ENCODE results near the gene ZNF423. TPM values are rescaled to one million over a fixed set of nuclear protein-coding genes. Genes with fewer than 3 reads are reported as not detected.

ZNF423 gene
- total RNA-seq, 1 experiment from 2014 or later = 0.20 TPM

GRCh38 chr16:49780433-49780832 is 75.5 kb downstream of the ZNF423 start:
- H3K27me3 ChIP-seq (replicated peaks; ENCODE audit: control insufficient read depth, insufficient read depth, low read length) = peaks cover 1% of the 10 kb centered on the region; the same call in 1 of the 2 replicates
- H3K27me3 Mint-ChIP-seq (ENCODE audit: insufficient read depth, unreplicated experiment) = peaks cover 18% of the 10 kb centered on the region
- H3K36me3 Mint-ChIP-seq (ENCODE audit: insufficient read depth, unreplicated experiment) = no peaks in the 10 kb centered on the region
- TF ChIP-seq CTCF (IDR thresholded peaks at IDR 0.05; ENCODE audit: insufficient read depth in 1 of 2, low read depth in 1 of 2, low read length in 1 of 2, severe bottlenecking in 1 of 2, unreplicated experiment in 1 of 2) = no peak
- no peak overlapping the region for H3K4me3 ChIP-seq (ENCODE audit: low read depth, low read length)
- no peak overlapping the region for H3K4me3 Mint-ChIP-seq (ENCODE audit: unreplicated experiment)
- H3K9me3 ChIP-seq = 0 out of 2 replicates have a peak, but pooled peaks cover 3% of the 10 kb centered on the region
- no peaks in the 10 kb centered on the region for H3K4me1 Mint-ChIP-seq (ENCODE audit: low read depth, unreplicated experiment)
- H3K27ac Mint-ChIP-seq (ENCODE audit: unreplicated experiment) = no peak overlapping the region
- intact Hi-C loops (cut with micrococcal nuclease; ENCODE audit: unreplicated experiment) = no loop called here
- H3K4me1 ChIP-seq = no peaks in the 10 kb centered on the region
- H3K9me3 Mint-ChIP-seq (ENCODE audit: unreplicated experiment) = no peaks in the 10 kb centered on the region
- ChIA-PET POLR2A (no interaction called here), CTCF (no interaction called here)
- DNase-seq = no peak
- H3K36me3 ChIP-seq (ENCODE audit: control insufficient read depth, insufficient read depth, low read length) = no peaks in the 10 kb centered on the region
- BruUV-seq (replicated peaks) = no TSS peak

GRCh38 chr16:49779979-49780378 is 75.9 kb downstream of the ZNF423 start:
- CTCF ChIA-PET = no interaction called here
- BruUV-seq (replicated peaks) = no TSS peak
- no peak for TF ChIP-seq CTCF (IDR thresholded peaks at IDR 0.05; ENCODE audit: insufficient read depth in 1 of 2, low read depth in 1 of 2, low read length in 1 of 2, severe bottlenecking in 1 of 2, unreplicated experiment in 1 of 2)
- no peaks in the 10 kb centered on the region for H3K4me1 ChIP-seq
- H3K4me3 Mint-ChIP-seq (ENCODE audit: unreplicated experiment) = no peak overlapping the region
- no peaks in the 10 kb centered on the region for H3K9me3 Mint-ChIP-seq (ENCODE audit: unreplicated experiment)
- H3K27me3 Mint-ChIP-seq (ENCODE audit: insufficient read depth, unreplicated experiment) = peaks cover 18% of the 10 kb centered on the region
- no peaks in the 10 kb centered on the region for H3K36me3 Mint-ChIP-seq (ENCODE audit: insufficient read depth, unreplicated experiment)
- no peaks in the 10 kb centered on the region for H3K36me3 ChIP-seq (ENCODE audit: control insufficient read depth, insufficient read depth, low read length)
- no peaks in the 10 kb centered on the region for H3K4me1 Mint-ChIP-seq (ENCODE audit: low read depth, unreplicated experiment)
- no peak overlapping the region for H3K27ac Mint-ChIP-seq (ENCODE audit: unreplicated experiment)
- 0 out of 2 replicates have a peak, but pooled peaks cover 3% of the 10 kb centered on the region for H3K9me3 ChIP-seq
- peaks cover 1% of the 10 kb centered on the region; the same call in 1 of the 2 replicates for H3K27me3 ChIP-seq (replicated peaks; ENCODE audit: control insufficient read depth, insufficient read depth, low read length)
- intact Hi-C loops (cut with micrococcal nuclease; ENCODE audit: unreplicated experiment) = no loop called here
- POLR2A ChIA-PET = no interaction called here
- DNase-seq = no peak
- no peak overlapping the region for H3K4me3 ChIP-seq (ENCODE audit: low read depth, low read length)

GRCh38 chr16:49778202-49778930 is 77.5 kb downstream of the ZNF423 start:
- Mint-ChIP-seq H3K9me3 (ENCODE audit: unreplicated experiment) (no peaks in the 10 kb centered on the region), H3K27me3 (ENCODE audit: insufficient read depth, unreplicated experiment) (peaks cover 18% of the 10 kb centered on the region), H3K4me3 (ENCODE audit: unreplicated experiment) (no peak overlapping the region), H3K27ac (ENCODE audit: unreplicated experiment) (no peak overlapping the region), H3K4me1 (ENCODE audit: low read depth, unreplicated experiment) (no peaks in the 10 kb centered on the region), H3K36me3 (ENCODE audit: insufficient read depth, unreplicated experiment) (no peaks in the 10 kb centered on the region)
- Histone ChIP-seq H3K4me1 (no peaks in the 10 kb centered on the region), H3K36me3 (ENCODE audit: control insufficient read depth, insufficient read depth, low read length) (no peaks in the 10 kb centered on the region), H3K9me3 (no peaks in the 10 kb centered on the region), H3K4me3 (ENCODE audit: low read depth, low read length) (no peak overlapping the region), H3K27me3 (replicated peaks; ENCODE audit: control insufficient read depth, insufficient read depth, low read length) (peaks cover 1% of the 10 kb centered on the region)
- POLR2A ChIA-PET = no interaction called here
- no peak for TF ChIP-seq CTCF (IDR thresholded peaks at IDR 0.05; ENCODE audit: insufficient read depth in 1 of 2, low read depth in 1 of 2, low read length in 1 of 2, severe bottlenecking in 1 of 2, unreplicated experiment in 1 of 2)
- intact Hi-C loops (cut with micrococcal nuclease; ENCODE audit: unreplicated experiment) = no loop called here
- no TSS peak for BruUV-seq (replicated peaks)
- no peak for DNase-seq
- CTCF ChIA-PET = no interaction called here
